ENCODE data around the gene MFGE8.

MFGE8 gene

DNA sequence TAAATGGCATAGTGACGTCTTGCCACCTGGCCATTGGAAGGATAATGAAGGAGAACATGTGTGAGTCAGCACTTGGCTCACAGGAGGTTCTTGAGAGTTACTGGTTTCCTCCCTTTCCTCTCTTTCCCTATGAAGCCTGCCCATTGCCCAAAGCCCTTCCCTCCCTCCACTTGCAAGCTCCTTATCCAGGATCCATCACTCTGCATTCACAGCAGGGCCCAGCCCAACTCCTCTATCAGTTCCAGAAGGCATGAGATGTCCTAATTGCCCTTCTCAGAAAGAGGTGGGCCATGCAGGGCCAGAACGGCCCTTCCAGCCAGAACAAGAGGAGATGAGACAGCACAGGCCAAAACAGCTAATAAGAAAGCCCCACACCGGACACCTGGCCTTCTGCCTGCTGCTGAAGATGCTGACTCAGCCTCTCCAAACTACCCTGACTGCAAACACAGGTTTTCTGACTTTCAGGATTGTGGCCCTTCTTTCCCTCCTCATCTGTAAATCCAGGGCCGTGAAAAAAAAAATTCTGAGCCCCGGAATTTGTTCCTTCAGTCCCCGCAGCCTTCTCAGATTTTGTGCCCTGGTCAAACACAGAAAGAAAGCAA is 47.6 kb downstream of the MFGE8 start:
- no peak overlapping the region for H3K27ac ChIP-seq
- no peaks in the 10 kb centered on the region for H3K79me2 ChIP-seq (ENCODE audit: insufficient read depth, low read depth)
- no peak overlapping the region for H3K9ac ChIP-seq
- H2AFZ ChIP-seq (ENCODE audit: low read depth): no peak overlapping the region
- no peaks in the 10 kb centered on the region for H3K4me1 ChIP-seq (ENCODE audit: low read depth, poor library complexity, severe bottlenecking)
- no peaks in the 10 kb centered on the region for H3K36me3 ChIP-seq (ENCODE audit: insufficient read depth)
- H3K4me3 ChIP-seq (IDR thresholded peaks at IDR 0.05; ENCODE audit: insufficient read depth, low read depth, low read length): no peak overlapping the region
- no peaks in the 10 kb centered on the region for H4K20me1 ChIP-seq (ENCODE audit: insufficient read depth)
- TF ChIP-seq, protein P1, sequence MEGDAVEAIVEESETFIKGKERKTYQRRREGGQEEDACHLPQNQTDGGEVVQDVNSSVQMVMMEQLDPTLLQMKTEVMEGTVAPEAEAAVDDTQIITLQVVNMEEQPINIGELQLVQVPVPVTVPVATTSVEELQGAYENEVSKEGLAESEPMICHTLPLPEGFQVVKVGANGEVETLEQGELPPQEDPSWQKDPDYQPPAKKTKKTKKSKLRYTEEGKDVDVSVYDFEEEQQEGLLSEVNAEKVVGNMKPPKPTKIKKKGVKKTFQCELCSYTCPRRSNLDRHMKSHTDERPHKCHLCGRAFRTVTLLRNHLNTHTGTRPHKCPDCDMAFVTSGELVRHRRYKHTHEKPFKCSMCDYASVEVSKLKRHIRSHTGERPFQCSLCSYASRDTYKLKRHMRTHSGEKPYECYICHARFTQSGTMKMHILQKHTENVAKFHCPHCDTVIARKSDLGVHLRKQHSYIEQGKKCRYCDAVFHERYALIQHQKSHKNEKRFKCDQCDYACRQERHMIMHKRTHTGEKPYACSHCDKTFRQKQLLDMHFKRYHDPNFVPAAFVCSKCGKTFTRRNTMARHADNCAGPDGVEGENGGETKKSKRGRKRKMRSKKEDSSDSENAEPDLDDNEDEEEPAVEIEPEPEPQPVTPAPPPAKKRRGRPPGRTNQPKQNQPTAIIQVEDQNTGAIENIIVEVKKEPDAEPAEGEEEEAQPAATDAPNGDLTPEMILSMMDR (conservative IDR thresholded peaks at IDR 0.05; ENCODE audit: low read depth, low read length): no peak
- no peak overlapping the region for H3K4me2 ChIP-seq
- H3K27me3 ChIP-seq (ENCODE audit: insufficient read depth, low read depth): no peaks in the 10 kb centered on the region

DNA sequence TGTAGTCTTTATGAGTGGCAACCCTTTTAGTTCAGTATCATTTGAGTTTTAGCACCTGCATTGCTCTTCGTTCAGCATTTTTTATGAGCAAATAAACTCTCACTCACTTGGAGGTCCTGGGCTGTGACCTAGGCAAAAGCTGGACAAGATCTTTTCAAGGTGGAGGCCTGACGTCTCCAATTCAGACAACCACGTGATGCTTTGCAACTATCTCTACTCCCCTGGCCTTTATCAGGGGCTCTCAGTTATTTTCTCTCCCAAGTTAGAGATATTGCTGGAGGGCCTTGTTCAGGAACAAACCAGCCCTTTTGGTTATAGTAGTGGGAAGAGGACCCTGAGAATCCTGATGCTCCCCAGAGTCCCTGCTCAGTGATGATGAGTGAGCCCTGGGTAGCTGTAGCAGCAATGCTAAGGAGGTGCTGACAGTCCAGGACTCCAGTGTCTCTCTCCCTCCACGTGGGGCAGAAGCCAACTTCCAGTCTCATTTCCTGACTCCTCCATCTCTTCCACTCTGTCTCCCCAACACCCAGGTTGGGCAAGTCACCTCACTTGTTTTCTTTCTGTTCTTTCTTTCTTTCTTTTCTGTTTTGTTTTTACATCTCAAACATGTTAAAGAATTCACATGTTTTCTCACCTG is 48.2 kb downstream of the MFGE8 start:
- no peaks in the 10 kb centered on the region for H3K79me2 ChIP-seq (ENCODE audit: insufficient read depth, low read depth)
- no peaks in the 10 kb centered on the region for H3K36me3 ChIP-seq (ENCODE audit: insufficient read depth)
- no peaks in the 10 kb centered on the region for H3K27me3 ChIP-seq (ENCODE audit: insufficient read depth, low read depth)
- no peak overlapping the region for H2AFZ ChIP-seq (ENCODE audit: low read depth)
- no peak overlapping the region for H3K4me3 ChIP-seq (IDR thresholded peaks at IDR 0.05; ENCODE audit: insufficient read depth, low read depth, low read length)
- no peak overlapping the region for H3K4me2 ChIP-seq
- H4K20me1 ChIP-seq (ENCODE audit: insufficient read depth): no peaks in the 10 kb centered on the region
- H3K27ac ChIP-seq: no peak overlapping the region
- H3K9ac ChIP-seq: no peak overlapping the region
- TF ChIP-seq, protein P1 (conservative IDR thresholded peaks at IDR 0.05; ENCODE audit: low read depth, low read length): no peak
- H3K4me1 ChIP-seq (ENCODE audit: low read depth, poor library complexity, severe bottlenecking): no peaks in the 10 kb centered on the region

DNA sequence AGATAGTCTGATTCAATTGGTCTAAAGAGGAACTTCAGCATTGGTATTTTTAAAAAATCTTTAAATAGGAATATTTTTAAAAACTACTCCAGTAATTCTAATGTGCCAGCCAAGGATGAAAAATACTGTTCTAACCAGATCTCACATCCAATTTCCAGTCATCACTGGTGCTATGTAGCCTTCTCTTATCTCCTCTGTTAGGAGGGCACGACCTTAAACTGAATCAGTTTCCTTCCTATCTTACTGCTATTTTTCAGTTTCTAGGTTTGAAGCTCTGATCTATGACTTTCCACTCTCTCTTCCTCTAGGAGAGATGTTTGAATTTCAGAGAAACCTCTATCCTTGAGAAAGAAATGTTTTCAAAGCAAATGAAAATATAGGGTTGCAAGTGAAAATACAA is 49.8 kb downstream of the MFGE8 start:
- no peak overlapping the region for H2AFZ ChIP-seq (ENCODE audit: low read depth)
- H3K4me1 ChIP-seq (ENCODE audit: low read depth, poor library complexity, severe bottlenecking): no peaks in the 10 kb centered on the region
- no peaks in the 10 kb centered on the region for H4K20me1 ChIP-seq (ENCODE audit: insufficient read depth)
- no peak overlapping the region for H3K4me2 ChIP-seq
- no peak overlapping the region for H3K27ac ChIP-seq
- H3K4me3 ChIP-seq (IDR thresholded peaks at IDR 0.05; ENCODE audit: insufficient read depth, low read depth, low read length): no peak overlapping the region
- no peaks in the 10 kb centered on the region for H3K27me3 ChIP-seq (ENCODE audit: insufficient read depth, low read depth)
- TF ChIP-seq, protein P1 (conservative IDR thresholded peaks at IDR 0.05; ENCODE audit: low read depth, low read length): no peak
- H3K9ac ChIP-seq: no peak overlapping the region
- no peaks in the 10 kb centered on the region for H3K79me2 ChIP-seq (ENCODE audit: insufficient read depth, low read depth)
- H3K36me3 ChIP-seq (ENCODE audit: insufficient read depth): no peaks in the 10 kb centered on the region

DNA sequence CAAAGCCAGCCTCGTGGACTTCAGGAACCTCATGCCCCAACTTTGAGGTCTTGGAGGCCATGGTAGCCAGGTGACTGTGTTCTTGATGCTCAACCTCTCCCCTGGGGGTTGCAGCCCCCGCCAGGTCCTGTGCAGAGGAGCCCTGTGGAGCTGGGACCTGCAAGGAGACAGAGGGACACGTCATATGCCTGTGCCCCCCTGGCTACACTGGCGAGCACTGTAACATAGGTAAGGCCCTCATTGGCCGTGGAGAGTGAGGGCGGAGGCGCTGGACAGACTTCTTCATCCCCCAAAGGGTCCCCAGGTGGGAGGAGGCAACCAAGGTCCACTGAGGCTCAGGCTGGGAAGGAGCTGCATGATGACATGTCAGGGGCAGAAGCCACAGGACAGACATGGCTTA is 53.0 kb downstream of the MFGE8 start:
- peaks cover 12% of the 10 kb centered on the region for H3K27me3 ChIP-seq (ENCODE audit: insufficient read depth, low read depth)
- no peak overlapping the region for H2AFZ ChIP-seq (ENCODE audit: low read depth)
- TF ChIP-seq, protein P1 (conservative IDR thresholded peaks at IDR 0.05; ENCODE audit: low read depth, low read length): no peak

More for the DNA sequence above, 53.0 kb downstream of the MFGE8 start:
- Histone ChIP-seq H3K27ac (no peak overlapping the region), H4K20me1 (ENCODE audit: insufficient read depth) (no peaks in the 10 kb centered on the region), H3K4me3 (IDR thresholded peaks at IDR 0.05; ENCODE audit: insufficient read depth, low read depth, low read length) (no peak overlapping the region), H3K36me3 (ENCODE audit: insufficient read depth) (no peaks in the 10 kb centered on the region), H3K4me2 (no peak overlapping the region), H3K79me2 (ENCODE audit: insufficient read depth, low read depth) (no peaks in the 10 kb centered on the region), H3K9ac (no peak overlapping the region), H3K4me1 (ENCODE audit: low read depth, poor library complexity, severe bottlenecking) (no peaks in the 10 kb centered on the region)
